ENCODE measurements around the gene LCE2B. TPM values are rescaled to one million over a fixed set of nuclear protein-coding genes. Genes with fewer than 3 reads are reported as not detected.

LCE2B gene
- total and polyA plus RNA-seq, 2 donors (not counting 3 experiments of a cell fraction or from before 2014, with no cell fraction given), result not detected

DNA sequence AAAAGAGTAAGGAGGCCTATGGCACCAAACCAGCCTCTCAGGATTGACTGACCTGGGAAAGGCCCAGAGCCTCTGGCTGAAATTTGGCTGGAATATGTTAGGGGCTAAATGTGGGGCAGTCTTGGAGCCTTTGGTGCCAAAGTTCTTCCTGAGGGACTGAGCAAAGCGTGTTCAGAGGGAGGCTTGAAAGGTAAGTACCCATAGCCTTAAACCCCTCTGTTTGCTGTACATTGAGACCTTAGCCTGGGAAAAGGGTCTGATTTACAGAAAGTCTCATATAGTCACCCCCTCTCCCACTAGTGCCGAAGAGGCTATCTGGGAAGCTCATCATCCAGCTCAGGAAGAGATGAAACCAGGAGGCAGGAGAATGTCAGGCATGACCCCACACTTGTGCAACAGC, 21.9 kb downstream of the LCE2B start, which contains the start of gene LCE4A:
TSS of gene LCE4A (plus strand) at position 301 of the 400 bp plus-strand sequence. CDS start 916 bp downstream, outside the sequence.
- ChIA-PET POLR2A (no interaction called here), CTCF (no interaction called here)
- no peak within 1 kb of the TSS for H3K4me3 ChIP-seq (replicated peaks in 1 of 3; ENCODE audit: insufficient read depth in 1 of 3, low read depth in 1 of 3, low read length in 3 of 3)
- H4K20me1 ChIP-seq (replicated peaks; ENCODE audit: control insufficient read depth, extremely low read depth, insufficient read depth, low read length), result no peaks in the 10 kb centered on the region
- DNase-seq (ENCODE audit: low read depth, low spot score), result no peak
- H3K79me2 ChIP-seq (ENCODE audit: control insufficient read depth, insufficient read depth, low read length), result no peaks in the 10 kb centered on the region
- no peak within 1 kb of the TSS for H3K9ac ChIP-seq (replicated peaks; ENCODE audit: extremely low read depth, insufficient read depth, low read length)
- no TSS peak for BruUV-seq (replicated peaks)
- no peaks in the 10 kb centered on the region for H3K27me3 ChIP-seq (ENCODE audit: control insufficient read depth in 2 of 2, insufficient read depth in 2 of 2, low read length in 2 of 2)
- H3K9me3 ChIP-seq (replicated peaks; ENCODE audit: control insufficient read depth, insufficient read depth, low read length), result no peaks in the 10 kb centered on the region
- H3K27ac ChIP-seq (ENCODE audit: insufficient read depth, low read depth, low read length), result no peak within 1 kb of the TSS
- no peaks in the 10 kb centered on the region for H3K36me3 ChIP-seq (ENCODE audit: control insufficient read depth in 2 of 2, extremely low read depth in 1 of 2, insufficient read depth in 2 of 2, low read length in 2 of 2)
- intact Hi-C loops (cut with micrococcal nuclease), result no loop called here
- no peak within 1 kb of the TSS for H2AFZ ChIP-seq (ENCODE audit: low read depth, low read length)
- FAIRE-seq, result no peak
- no peak for TF ChIP-seq JUN (IDR thresholded peaks at IDR 0.05; ENCODE audit: borderline replicate concordance, insufficient read depth, insufficient read length, low read depth)
- no peak for TF ChIP-seq POLR2A (IDR thresholded peaks at IDR 0.05; ENCODE audit: low read depth, low read length)
- TF ChIP-seq EZH2 (IDR thresholded peaks at IDR 0.05; ENCODE audit: borderline replicate concordance, low read depth, low read length, severe bottlenecking), result no peak
- no peak for TF ChIP-seq POLR2AphosphoS5 (IDR thresholded peaks at IDR 0.05; ENCODE audit: insufficient read depth, low read depth, low read length)
- no peak for TF ChIP-seq FOS (IDR thresholded peaks at IDR 0.05; ENCODE audit: borderline replicate concordance, insufficient read depth, low read length)
- TF ChIP-seq, protein P1, sequence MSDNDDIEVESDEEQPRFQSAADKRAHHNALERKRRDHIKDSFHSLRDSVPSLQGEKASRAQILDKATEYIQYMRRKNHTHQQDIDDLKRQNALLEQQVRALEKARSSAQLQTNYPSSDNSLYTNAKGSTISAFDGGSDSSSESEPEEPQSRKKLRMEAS (IDR thresholded peaks at IDR 0.05; ENCODE audit: insufficient read depth, insufficient read length), result no peak
- TF ChIP-seq, protein P2, sequence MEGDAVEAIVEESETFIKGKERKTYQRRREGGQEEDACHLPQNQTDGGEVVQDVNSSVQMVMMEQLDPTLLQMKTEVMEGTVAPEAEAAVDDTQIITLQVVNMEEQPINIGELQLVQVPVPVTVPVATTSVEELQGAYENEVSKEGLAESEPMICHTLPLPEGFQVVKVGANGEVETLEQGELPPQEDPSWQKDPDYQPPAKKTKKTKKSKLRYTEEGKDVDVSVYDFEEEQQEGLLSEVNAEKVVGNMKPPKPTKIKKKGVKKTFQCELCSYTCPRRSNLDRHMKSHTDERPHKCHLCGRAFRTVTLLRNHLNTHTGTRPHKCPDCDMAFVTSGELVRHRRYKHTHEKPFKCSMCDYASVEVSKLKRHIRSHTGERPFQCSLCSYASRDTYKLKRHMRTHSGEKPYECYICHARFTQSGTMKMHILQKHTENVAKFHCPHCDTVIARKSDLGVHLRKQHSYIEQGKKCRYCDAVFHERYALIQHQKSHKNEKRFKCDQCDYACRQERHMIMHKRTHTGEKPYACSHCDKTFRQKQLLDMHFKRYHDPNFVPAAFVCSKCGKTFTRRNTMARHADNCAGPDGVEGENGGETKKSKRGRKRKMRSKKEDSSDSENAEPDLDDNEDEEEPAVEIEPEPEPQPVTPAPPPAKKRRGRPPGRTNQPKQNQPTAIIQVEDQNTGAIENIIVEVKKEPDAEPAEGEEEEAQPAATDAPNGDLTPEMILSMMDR (IDR thresholded peaks at IDR 0.05; ENCODE audit: extremely low read depth in 1 of 2, insufficient read depth in 1 of 2, low read depth in 1 of 2, low read length in 2 of 2), result no peak
- no peak for TF ChIP-seq GATA2 (IDR thresholded peaks at IDR 0.05; ENCODE audit: insufficient read depth, insufficient read length, low read depth, low read length)
- no peaks in the 10 kb centered on the region for H3K9me1 ChIP-seq (replicated peaks; ENCODE audit: control insufficient read depth, extremely low read depth, insufficient read depth, low read length)
- no peaks in the 10 kb centered on the region for H3K4me1 ChIP-seq (ENCODE audit: control insufficient read depth, extremely low read depth, insufficient read depth, low read length)
- H3K4me2 ChIP-seq (ENCODE audit: insufficient read depth, low read length), result no peak within 1 kb of the TSS
- dilution Hi-C loops (cut with MboI; ENCODE audit: extremely low pct_ligation_motif_present, low sequenced_read_pairs), result no loop called here

Data from endothelial cell of umbilical vein (primary cell).